Esophagus muscularis mucosa (tissue), 3 donors: ENCODE results near the gene OR8D2.

Experiments
- POLR2A ChIP-seq: fragments of 450-650 bp; IDR thresholded peaks from one replicate; pipeline ENCODE4 v1.6.1; 2017; ENCODE audit warnings: antibody characterized with exemption, moderate library complexity, mild to moderate bottlenecking, low read depth
- POLR2AphosphoS5 ChIP-seq, 2 donors: sonication (generic); formaldehyde crosslinking; IDR thresholded peaks; one replicate each; pipeline ENCODE4 v1.6.1; 2017; ENCODE audit warnings: antibody characterized with exemption in 2 of 2
- TF ChIP-seq, protein P1 (sequence below), 3 experiments: fragments of 200-600 bp in 2 of 3; fragments of 450-650 bp in 1 of 3; sonication (generic) in 2 of 3; IDR thresholded peaks; one replicate each; pipeline ENCODE4 v1.5.1; 2017 to 2019; ENCODE audit warnings: antibody characterized with exemption in 3 of 3, mild to moderate bottlenecking in 2 of 3, moderate library complexity in 1 of 3

DNA sequence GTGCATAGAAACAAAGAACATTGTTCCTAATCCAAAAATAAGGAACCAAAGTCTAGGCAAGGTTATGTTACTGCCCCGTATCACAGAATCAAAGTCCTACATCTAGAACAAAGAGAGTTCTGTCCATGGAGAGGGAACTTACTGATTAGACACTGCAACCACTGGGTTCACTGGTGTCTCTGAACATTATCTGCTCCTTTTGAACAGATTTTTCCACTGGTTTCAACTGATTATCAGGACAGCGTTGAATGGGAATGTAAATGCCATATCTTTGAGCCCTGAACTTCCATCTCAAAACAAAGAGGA, 20.1 kb upstream of the OR8D2 start:
- TF ChIP-seq POLR2A, result no peak
- TF ChIP-seq, protein P1, sequence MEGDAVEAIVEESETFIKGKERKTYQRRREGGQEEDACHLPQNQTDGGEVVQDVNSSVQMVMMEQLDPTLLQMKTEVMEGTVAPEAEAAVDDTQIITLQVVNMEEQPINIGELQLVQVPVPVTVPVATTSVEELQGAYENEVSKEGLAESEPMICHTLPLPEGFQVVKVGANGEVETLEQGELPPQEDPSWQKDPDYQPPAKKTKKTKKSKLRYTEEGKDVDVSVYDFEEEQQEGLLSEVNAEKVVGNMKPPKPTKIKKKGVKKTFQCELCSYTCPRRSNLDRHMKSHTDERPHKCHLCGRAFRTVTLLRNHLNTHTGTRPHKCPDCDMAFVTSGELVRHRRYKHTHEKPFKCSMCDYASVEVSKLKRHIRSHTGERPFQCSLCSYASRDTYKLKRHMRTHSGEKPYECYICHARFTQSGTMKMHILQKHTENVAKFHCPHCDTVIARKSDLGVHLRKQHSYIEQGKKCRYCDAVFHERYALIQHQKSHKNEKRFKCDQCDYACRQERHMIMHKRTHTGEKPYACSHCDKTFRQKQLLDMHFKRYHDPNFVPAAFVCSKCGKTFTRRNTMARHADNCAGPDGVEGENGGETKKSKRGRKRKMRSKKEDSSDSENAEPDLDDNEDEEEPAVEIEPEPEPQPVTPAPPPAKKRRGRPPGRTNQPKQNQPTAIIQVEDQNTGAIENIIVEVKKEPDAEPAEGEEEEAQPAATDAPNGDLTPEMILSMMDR (IDR thresholded peaks at IDR 0.05), result no peak
- TF ChIP-seq POLR2AphosphoS5 (IDR thresholded peaks at IDR 0.05), result no peak
